ENCODE results near the gene EIF4G3. TPM values are rescaled to one million over a fixed set of nuclear protein-coding genes. Genes with fewer than 3 reads are reported as not detected.

The EIF4G3 gene
- total and polyA plus RNA-seq, 2 of the 8 experiments (the other 6 are each of a cell fraction or from before 2014, with no cell fraction given): 47.5 to 66.6 TPM

- 77% methylated on average over 3 of the region's 3 CpGs; no CpG with 5 or more reads in 1 of the 2 experiments for WGBS, 2 experiments (ENCODE audit: extremely low coverage in 1 of 2, insufficient coverage in 1 of 2, insufficient read length in 1 of 2, insufficient replicate concordance in 2 of 2, low coverage in 1 of 2, low lambda C conversion rate in 2 of 2, missing lambda C conversion rate in 1 of 2)
- H3K23ac ChIP-seq (ENCODE audit: insufficient read length): no peak overlapping the region
- DNase-seq (ENCODE audit: low read depth in 1 of 2, low spot score in 2 of 2) (no peak), FAIRE-seq (no peak)
- CTCF ChIA-PET (ENCODE audit: partially characterized antibody): interaction anchor here (0.5 kb wide), 1 partner anchor 24 kb away, joined by 3 read pairs; no protein-coding TSS in a partner anchor
- POLR2A ChIA-PET (ENCODE audit: partially characterized antibody): interaction anchor here (0.6 kb wide), 1 partner anchor 257 kb away, joined by 3 read pairs; no protein-coding TSS in a partner anchor
- no peak overlapping the region for H4K5ac ChIP-seq (ENCODE audit: insufficient read length, low read depth, low read length)
- H2BK20ac ChIP-seq (ENCODE audit: low read length): no peak overlapping the region
- H3K4me2 ChIP-seq (ENCODE audit: insufficient read depth in 1 of 2, low read depth in 2 of 2, low read length in 2 of 2): no peak overlapping the region
- no peaks in the 10 kb centered on the region for H3K79me2 ChIP-seq (ENCODE audit: control insufficient read depth in 1 of 2, insufficient read depth in 2 of 2, low read length in 2 of 2)
- H3K4me1 ChIP-seq (replicated peaks in 1 of 4; ENCODE audit: control insufficient read depth in 3 of 4, insufficient read depth in 4 of 4, low read length in 3 of 4): peaks cover 0 to 3% (median 0%) of the 10 kb centered on the region in 4 experiments; a peak in 2 of 7 replicates
- no peak overlapping the region for H2BK120ac ChIP-seq (replicated peaks; ENCODE audit: low read depth, low read length)
- no peaks in the 10 kb centered on the region for H3K23me2 ChIP-seq (ENCODE audit: low read depth, low read length)
- no peak overlapping the region for H3K4me3 ChIP-seq (ENCODE audit: extremely low read depth in 1 of 4, insufficient read depth in 2 of 4, low read depth in 3 of 4, low read length in 4 of 4)
- no peak overlapping the region for H2AK5ac ChIP-seq (ENCODE audit: low read depth, low read length)
- no peak overlapping the region for H3K9ac ChIP-seq (replicated peaks in 1 of 4; ENCODE audit: extremely low read depth in 1 of 4, low read depth in 3 of 4, low read length in 3 of 4)
- TF ChIP-seq RAD21 (IDR thresholded peaks at IDR 0.05 in 1 of 2, conservative IDR thresholded peaks at IDR 0.05 in 1 of 2; ENCODE audit: low read depth in 2 of 2, low read length in 2 of 2): no peak
- TF ChIP-seq JUND (IDR thresholded peaks at IDR 0.05; ENCODE audit: low read length): no peak
- TF ChIP-seq EZH2 (IDR thresholded peaks at IDR 0.05; ENCODE audit: low read depth, low read length, severe bottlenecking): no peak
- no peak for TF ChIP-seq BRCA1 (IDR thresholded peaks at IDR 0.05; ENCODE audit: low read depth, low read length)
- TF ChIP-seq SUZ12 (IDR thresholded peaks at IDR 0.05; ENCODE audit: low read length): no peak
- no peak for TF ChIP-seq EGR1 (IDR thresholded peaks at IDR 0.05; ENCODE audit: borderline replicate concordance, low read depth, low read length)
- no peak for TF ChIP-seq SIX5 (IDR thresholded peaks at IDR 0.05; ENCODE audit: low read depth, low read length)
- no peak for TF ChIP-seq TAF7 (optimal IDR thresholded peaks at IDR 0.05; ENCODE audit: borderline replicate concordance, low read depth, low read length)
- TF ChIP-seq POLR2AphosphoS5 (IDR thresholded peaks at IDR 0.05; ENCODE audit: low read depth, low read length): no peak
- H3K27ac ChIP-seq (ENCODE audit: low read depth, low read length): no peak overlapping the region
- H2AFZ ChIP-seq (ENCODE audit: low read length): no peak overlapping the region
- peak overlapping the region; percentile 13 for H3K56ac ChIP-seq (replicated peaks; ENCODE audit: insufficient read length, low read depth, low read length)
- no peaks in the 10 kb centered on the region for H3K79me1 ChIP-seq (ENCODE audit: low read depth, low read length)
- H3K9me3 ChIP-seq (ENCODE audit: insufficient read depth in 2 of 2, low read depth in 1 of 2, low read length in 1 of 2): no peaks in the 10 kb centered on the region
- H2BK5ac ChIP-seq (ENCODE audit: low read depth, low read length): no peak overlapping the region
- no peak overlapping the region for H3K18ac ChIP-seq (ENCODE audit: extremely low read depth, low read length)
- no peak overlapping the region for H3K4ac ChIP-seq (replicated peaks; ENCODE audit: insufficient read length, low read depth, low read length)
- H4K20me1 ChIP-seq (replicated peaks in 1 of 2; ENCODE audit: control insufficient read depth in 1 of 2, insufficient read depth in 2 of 2, low read length in 2 of 2): no peaks in the 10 kb centered on the region
- no peak overlapping the region for H2BK12ac ChIP-seq (ENCODE audit: low read depth, low read length)
- H4K8ac ChIP-seq (ENCODE audit: extremely low read depth, insufficient read depth, low read length): no peak overlapping the region
- H3K36me3 ChIP-seq (ENCODE audit: control insufficient read depth in 2 of 4, insufficient read depth in 4 of 4, low read length in 3 of 4): no peaks in the 10 kb centered on the region
- H4K91ac ChIP-seq (replicated peaks; ENCODE audit: insufficient read length, low read length): no peak overlapping the region
- no peak overlapping the region for H3K14ac ChIP-seq (ENCODE audit: insufficient read length)
- H2BK15ac ChIP-seq (ENCODE audit: low read length): no peak overlapping the region
- H3K27me3 ChIP-seq (replicated peaks in 1 of 4; ENCODE audit: control insufficient read depth in 3 of 4, extremely low read depth in 1 of 4, insufficient read depth in 3 of 4, low read length in 3 of 4): no peaks in the 10 kb centered on the region
These were observed 226.0 kb downstream of the EIF4G3 start for GRCh38 chr1:20950679-20951078.
